Kidney glomerular epithelial cell (primary cell): ENCODE measurements around the gene RCSD1.

Experiments used
- DNase-seq: peaks from one replicate; lab custom pipeline; 2025; lab: John Stamatoyannopoulos, UW

The RCSD1 gene

GRCh38 chr1:167617153-167618147 lies 12.6 kb upstream of the RCSD1 start:
- DNase-seq = peak; percentile 67

GRCh38 chr1:167618366-167618765 lies 11.7 kb upstream of the RCSD1 start:
- no peak for DNase-seq

- DNase-seq = no peak
These were observed 11.2 kb upstream of the RCSD1 start for GRCh38 chr1:167618789-167619188.

GRCh38 chr1:167620002-167620401 lies 10.0 kb upstream of the RCSD1 start:
- DNase-seq = no peak

GRCh38 chr1:167621780-167622313 lies 8.2 kb upstream of the RCSD1 start:
- no peak for DNase-seq

- peak; percentile 18 for DNase-seq
These were observed 6.1 kb upstream of the RCSD1 start for GRCh38 chr1:167623951-167624350.

GRCh38 chr1:167625040-167625823 lies 4.8 kb upstream of the RCSD1 start:
- no peak for DNase-seq

- DNase-seq = no peak
These were observed 2.5 kb upstream of the RCSD1 start for GRCh38 chr1:167627615-167627864.

- no peak for DNase-seq
These were observed 2.0 kb upstream of the RCSD1 start for GRCh38 chr1:167627865-167628641.

GRCh38 chr1:167628741-167629515 lies 1.1 kb upstream of the RCSD1 start:
- no peak for DNase-seq

- no peak for DNase-seq
These were observed 745 bp downstream of the RCSD1 start for GRCh38 chr1:167630568-167631385.

- DNase-seq = no peak
These were observed 1.4 kb downstream of the RCSD1 start for GRCh38 chr1:167631386-167631935.

- DNase-seq = no peak
These were observed 2.0 kb downstream of the RCSD1 start for GRCh38 chr1:167631936-167632614.

GRCh38 chr1:167633258-167633944 lies 3.4 kb downstream of the RCSD1 start:
- no peak for DNase-seq

- DNase-seq = no peak
These were observed 4.4 kb downstream of the RCSD1 start for GRCh38 chr1:167634435-167634834.

- DNase-seq = no peak
These were observed 5.2 kb downstream of the RCSD1 start for GRCh38 chr1:167635156-167635648.

GRCh38 chr1:167635941-167636340 lies 5.9 kb downstream of the RCSD1 start:
- no peak for DNase-seq

- no peak for DNase-seq
These were observed 8.0 kb downstream of the RCSD1 start for GRCh38 chr1:167638064-167638463.

- no peak for DNase-seq
These were observed 10.0 kb downstream of the RCSD1 start for GRCh38 chr1:167640051-167640450.
